Peyer's patch (tissue), 4 donors: ENCODE data around the gene A1BG.

Experiments
- POLR2A ChIP-seq, 2 donors: fragments of 450-650 bp; IDR thresholded peaks; one replicate each; pipeline ENCODE4 v1.5.1; 2017; ENCODE audit warnings: antibody characterized with exemption in 2 of 2, mild to moderate bottlenecking in 2 of 2, moderate library complexity in 2 of 2
- TF ChIP-seq, protein P1 (sequence below), 6 experiments: fragments of 450-650 bp in 4 of 6; fragments of 200-600 bp in 2 of 6; sonication (generic) in 1 of 6; IDR thresholded peaks; one replicate each; pipeline ENCODE4 v1.5.1; 2017 to 2019; ENCODE audit warnings: antibody characterized with exemption in 6 of 6, mild to moderate bottlenecking in 3 of 6, moderate library complexity in 1 of 6

DNA sequence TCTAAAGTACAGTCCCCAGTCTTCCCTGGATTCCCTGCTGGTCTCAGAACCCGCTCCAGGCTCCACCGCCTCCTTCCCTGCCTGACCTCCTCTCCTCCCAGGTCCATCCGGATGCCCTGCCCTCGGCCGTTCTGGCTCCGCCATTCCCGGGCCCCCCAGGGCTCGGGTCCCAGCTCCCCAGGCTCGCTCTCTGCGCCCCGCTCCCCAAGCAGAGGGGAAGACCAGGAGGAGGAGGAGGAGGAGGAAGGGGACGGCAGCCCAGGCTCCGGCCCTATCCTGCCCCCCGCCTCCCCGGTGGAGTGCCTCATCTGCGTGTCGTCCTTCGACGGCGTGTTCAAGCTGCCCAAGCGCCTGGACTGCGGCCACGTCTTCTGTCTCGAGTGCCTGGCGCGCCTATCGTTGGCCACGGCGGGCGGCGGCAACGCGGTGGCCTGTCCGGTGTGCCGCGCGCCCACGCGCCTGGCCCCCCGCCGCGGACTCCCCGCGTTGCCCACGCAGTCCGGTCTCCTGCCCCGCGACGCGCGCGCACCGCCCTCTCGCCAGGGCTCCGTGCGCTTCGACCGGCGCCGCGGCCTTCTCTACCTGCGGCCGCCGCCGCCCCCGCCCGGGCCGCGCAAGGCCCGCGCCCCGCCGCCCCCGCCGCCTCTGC, 42.8 kb upstream of the A1BG start:
- TF ChIP-seq, protein P1, sequence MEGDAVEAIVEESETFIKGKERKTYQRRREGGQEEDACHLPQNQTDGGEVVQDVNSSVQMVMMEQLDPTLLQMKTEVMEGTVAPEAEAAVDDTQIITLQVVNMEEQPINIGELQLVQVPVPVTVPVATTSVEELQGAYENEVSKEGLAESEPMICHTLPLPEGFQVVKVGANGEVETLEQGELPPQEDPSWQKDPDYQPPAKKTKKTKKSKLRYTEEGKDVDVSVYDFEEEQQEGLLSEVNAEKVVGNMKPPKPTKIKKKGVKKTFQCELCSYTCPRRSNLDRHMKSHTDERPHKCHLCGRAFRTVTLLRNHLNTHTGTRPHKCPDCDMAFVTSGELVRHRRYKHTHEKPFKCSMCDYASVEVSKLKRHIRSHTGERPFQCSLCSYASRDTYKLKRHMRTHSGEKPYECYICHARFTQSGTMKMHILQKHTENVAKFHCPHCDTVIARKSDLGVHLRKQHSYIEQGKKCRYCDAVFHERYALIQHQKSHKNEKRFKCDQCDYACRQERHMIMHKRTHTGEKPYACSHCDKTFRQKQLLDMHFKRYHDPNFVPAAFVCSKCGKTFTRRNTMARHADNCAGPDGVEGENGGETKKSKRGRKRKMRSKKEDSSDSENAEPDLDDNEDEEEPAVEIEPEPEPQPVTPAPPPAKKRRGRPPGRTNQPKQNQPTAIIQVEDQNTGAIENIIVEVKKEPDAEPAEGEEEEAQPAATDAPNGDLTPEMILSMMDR (IDR thresholded peaks at IDR 0.05), result no peak
- no peak for TF ChIP-seq POLR2A (IDR thresholded peaks at IDR 0.05)
